ENCODE results near the gene PIM3.

DNA sequence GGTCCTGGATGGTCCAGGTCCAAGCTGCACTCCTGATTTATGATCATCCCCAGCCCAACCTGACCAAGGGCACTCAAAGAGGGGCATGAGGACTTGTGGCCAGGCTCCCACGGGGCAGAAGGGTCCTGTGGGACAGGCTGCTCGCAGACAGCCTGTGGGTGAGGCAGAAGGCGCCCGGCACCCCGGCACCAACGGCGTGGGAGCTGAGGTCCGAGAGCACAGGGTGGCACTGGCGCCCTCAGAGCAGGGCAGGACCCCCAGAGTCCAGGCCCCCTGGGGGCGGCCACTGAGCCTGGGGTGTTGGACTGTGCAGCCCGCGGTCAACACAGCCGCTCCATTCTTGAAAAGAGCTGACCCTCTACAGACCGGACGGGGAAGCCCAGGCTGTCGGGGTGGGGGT, 48.7 kb downstream of the PIM3 start:
- TF ChIP-seq, protein P1, sequence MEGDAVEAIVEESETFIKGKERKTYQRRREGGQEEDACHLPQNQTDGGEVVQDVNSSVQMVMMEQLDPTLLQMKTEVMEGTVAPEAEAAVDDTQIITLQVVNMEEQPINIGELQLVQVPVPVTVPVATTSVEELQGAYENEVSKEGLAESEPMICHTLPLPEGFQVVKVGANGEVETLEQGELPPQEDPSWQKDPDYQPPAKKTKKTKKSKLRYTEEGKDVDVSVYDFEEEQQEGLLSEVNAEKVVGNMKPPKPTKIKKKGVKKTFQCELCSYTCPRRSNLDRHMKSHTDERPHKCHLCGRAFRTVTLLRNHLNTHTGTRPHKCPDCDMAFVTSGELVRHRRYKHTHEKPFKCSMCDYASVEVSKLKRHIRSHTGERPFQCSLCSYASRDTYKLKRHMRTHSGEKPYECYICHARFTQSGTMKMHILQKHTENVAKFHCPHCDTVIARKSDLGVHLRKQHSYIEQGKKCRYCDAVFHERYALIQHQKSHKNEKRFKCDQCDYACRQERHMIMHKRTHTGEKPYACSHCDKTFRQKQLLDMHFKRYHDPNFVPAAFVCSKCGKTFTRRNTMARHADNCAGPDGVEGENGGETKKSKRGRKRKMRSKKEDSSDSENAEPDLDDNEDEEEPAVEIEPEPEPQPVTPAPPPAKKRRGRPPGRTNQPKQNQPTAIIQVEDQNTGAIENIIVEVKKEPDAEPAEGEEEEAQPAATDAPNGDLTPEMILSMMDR (IDR thresholded peaks at IDR 0.05; ENCODE audit: borderline replicate concordance, extremely low read depth, low read length, poor library complexity, severe bottlenecking): no peak
- no peak for TF ChIP-seq EZH2 (IDR thresholded peaks at IDR 0.05; ENCODE audit: borderline replicate concordance, low read depth, low read length, severe bottlenecking)
